NK-92 (cell line): ENCODE results near the gene WDR35.
"Not testable (repeated sequence)": the region's sequence is repeated elsewhere in the genome, so short reads cannot be mapped to it uniquely, and the experiment has no call there.

Experiments used
- DNase-seq: peaks from one replicate; lab custom pipeline; 2025; ENCODE audit not compliant: unreplicated experiment; lab: John Stamatoyannopoulos, UW

The WDR35 gene

DNA sequence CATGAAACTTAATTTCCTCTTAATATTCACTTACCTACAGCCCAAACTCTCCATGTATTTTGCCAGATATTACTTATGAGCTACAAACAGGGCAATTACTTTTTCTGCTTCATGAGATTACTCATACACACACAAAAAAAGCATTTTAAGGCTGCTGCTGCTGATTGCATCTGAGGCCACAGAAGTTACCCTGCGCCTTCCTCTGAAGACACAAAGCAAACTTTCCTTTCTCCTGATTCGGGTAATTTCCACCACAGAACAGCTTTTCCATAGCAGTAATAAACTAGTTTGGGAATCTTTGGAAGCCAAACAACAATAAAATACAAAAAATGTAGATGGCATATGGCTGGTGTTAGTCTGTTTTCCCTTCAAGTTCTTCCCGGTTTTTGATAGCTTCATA lies 94.4 kb downstream of the WDR35 start:
- no peak for DNase-seq

DNA sequence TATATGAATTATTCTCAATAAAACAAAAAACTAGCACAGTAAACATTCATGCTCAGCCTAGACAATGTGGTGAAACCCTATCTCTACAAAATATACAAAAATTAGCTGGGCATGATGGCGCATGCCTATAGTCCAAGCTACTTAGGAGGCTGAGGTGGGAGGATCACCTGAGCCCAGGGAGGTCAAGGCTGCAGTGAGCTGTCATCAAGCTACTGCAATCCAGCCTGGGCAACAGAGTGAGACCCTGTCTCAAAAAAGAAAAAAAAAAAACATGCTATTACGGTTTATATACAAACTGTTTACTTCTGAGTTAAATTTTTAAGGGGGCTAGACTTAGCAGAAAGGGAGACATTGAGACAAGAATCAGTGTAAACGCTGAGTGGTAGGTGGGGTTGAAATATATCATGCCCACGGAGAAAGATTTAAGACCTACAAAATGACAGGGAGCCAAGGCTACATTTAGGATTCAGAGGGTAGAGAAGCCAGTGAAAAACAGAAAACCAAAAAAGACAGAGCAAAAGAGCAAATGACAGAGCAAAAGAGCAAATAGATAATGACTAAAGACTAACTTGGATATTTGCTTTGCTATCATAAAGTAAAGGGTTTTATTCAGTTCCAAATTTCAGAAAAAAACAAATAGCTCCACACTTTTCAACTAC lies 95.6 kb downstream of the WDR35 start:
- no peak for DNase-seq

GRCh38 chr2:19893520-19894133 lies 96.3 kb downstream of the WDR35 start:
- no peak for DNase-seq

DNA sequence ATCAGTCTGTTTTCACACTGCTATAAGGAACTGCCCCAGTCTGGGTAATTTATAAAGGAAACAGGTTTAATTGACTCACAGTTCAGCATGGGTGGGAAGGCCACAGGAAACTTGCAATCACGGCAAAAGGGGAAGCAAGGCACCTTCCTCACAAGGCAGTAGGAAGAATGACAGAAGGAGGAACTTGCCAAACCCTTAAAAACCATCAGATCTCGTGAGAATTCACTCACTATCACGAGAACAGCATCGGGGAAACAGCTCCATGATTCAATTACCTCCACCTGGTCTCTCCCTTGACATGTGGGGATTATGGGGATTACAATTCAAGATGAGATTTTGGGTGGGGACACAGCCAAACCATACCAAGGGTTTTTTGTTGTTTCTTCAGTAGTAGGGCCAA lies 97.9 kb downstream of the WDR35 start:
- not testable (repeated sequence) for DNase-seq

DNA sequence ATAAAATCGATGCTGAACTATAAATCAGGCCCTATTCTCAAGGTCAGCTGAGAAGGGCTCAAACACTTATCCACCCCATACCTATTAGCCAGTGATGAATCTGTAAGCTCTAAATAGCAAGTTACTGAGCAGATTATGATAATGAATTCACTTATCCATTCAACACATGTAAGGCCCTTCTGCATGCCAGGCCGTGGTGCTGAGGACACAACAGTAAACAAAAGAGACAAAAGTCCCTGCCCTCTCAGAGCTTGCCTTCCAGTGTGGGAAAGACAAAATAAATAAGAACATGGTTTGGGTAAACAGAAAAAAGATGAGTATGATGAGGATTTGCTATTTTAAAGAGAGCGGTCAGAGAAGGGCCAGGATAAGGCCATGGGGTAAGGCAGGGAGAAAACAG lies 99.8 kb downstream of the WDR35 start:
- DNase-seq: no peak

- DNase-seq: no peak
Observed at GRCh38 chr2:19888831-19889230, 101.1 kb downstream of the WDR35 start.

GRCh38 chr2:19887510-19887909 lies 102.4 kb downstream of the WDR35 start:
- no peak for DNase-seq

GRCh38 chr2:19886261-19886660 lies 103.6 kb downstream of the WDR35 start:
- no peak for DNase-seq

- DNase-seq: no peak
Observed at GRCh38 chr2:19885791-19886190, 104.1 kb downstream of the WDR35 start.

GRCh38 chr2:19883971-19884720 lies 105.8 kb downstream of the WDR35 start:
- no peak for DNase-seq

DNA sequence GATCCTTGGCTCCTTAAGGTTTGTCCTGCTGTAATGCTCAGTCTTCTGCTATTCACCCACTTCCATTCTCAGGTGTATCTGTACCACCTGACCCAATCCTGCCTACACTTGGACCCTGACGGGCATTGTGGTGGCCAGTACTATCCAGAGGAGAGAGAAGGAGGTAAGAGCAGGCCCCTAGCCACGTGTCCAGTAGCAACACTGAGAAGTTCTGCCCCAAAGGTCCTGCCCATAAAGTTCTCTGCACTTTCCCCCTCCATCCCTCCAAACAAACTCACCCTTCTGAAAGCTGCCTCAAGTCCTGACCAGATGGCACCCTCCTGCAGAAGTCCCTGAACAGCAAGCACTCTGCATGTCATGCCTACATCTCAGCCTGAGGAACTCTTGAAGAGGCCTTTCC lies 106.4 kb downstream of the WDR35 start:
- no peak for DNase-seq

- no peak for DNase-seq
Observed at GRCh38 chr2:19882286-19882685, 107.6 kb downstream of the WDR35 start.

DNA sequence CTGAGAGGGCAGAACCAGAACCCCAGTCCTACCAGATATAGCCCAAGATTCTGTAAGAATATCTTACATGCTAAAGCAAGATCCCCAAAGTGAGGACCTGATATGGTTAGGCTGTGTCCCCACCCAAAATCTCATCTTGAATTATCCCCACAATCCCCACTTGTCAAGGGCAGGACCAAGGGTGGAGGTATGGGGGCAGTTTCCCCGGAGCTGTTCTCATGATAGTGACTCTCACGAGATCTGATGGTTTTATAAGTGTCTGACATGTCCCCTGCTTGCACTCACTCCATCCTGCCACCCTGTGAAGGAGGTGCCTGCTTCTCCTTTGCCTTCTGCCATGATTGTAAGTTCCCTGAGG lies 108.0 kb downstream of the WDR35 start:
- DNase-seq: no peak

DNA sequence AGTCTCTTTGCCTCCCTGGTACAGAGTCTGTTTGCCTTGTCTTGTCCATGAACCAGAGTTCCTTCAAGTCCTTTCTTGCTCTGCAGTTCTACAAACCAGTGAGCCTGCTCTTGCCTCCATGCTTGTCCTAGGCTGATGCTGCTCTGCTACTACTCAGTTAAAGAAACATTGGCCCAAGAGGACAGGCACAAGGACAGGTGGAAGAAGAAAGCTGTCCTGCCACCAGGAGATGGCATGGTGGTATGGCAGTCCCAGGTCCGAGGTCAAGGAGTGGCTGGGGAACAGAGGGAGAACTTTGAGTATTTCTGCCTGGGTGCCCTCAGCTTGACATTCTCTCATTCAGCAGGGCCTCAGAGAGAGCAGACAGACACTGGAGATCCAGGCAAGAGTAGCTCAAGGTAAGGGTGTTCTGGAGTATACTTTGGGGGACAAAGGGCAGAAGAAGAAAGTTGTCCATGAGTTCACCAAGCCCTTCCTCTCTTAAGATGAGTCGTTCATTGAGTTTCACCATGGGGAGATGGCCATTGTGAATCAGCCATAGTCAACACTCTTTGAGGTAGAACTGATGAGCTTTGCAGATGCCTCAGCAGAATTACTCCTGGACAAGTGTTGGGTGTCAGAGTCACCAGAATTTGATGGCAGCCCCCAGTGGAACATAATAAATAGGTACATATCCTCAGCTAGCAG lies 108.5 kb downstream of the WDR35 start:
- no peak for DNase-seq

GRCh38 chr2:19880191-19880590 lies 109.7 kb downstream of the WDR35 start:
- not testable (repeated sequence) for DNase-seq

DNA sequence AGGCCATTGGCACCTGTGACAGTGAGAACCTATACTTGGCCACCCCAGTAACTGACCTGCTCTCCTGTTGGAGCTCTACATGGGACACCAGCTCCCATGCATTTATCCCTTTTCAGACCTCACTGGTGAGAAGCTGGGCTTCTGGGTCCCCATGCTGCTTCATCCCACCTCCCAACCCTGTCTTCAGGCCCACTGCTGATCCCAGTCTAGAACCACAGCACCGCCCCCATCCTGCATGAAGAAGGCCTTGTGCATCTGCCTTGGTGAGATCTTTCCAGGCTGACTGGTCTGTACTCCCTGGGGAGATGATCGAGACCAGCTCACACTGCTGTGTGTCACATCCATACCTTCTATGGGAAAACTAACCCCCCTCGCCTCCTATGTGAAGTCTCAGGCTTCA lies 110.8 kb downstream of the WDR35 start:
- no peak for DNase-seq

GRCh38 chr2:19878268-19879046 lies 111.4 kb downstream of the WDR35 start:
- DNase-seq: no peak

DNA sequence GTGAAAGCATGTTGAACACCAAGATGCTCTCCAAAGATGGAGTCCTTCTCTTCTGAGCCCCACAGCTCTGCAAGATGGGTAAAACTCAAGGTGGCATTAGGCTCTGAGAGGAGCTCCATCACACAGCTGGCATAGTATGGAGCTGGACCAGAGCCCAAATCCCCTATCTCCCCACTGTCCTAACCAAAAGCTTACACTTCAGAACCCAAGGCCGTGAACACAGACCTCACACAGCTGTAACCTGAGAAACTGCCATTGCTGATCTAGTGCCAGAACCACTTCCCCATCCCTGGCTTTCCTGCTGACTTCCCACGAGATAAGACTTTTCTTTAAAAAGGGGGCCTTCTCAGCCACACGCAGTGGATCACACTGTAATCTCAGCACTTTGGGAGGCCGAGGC lies 113.2 kb downstream of the WDR35 start:
- no peak for DNase-seq

DNA sequence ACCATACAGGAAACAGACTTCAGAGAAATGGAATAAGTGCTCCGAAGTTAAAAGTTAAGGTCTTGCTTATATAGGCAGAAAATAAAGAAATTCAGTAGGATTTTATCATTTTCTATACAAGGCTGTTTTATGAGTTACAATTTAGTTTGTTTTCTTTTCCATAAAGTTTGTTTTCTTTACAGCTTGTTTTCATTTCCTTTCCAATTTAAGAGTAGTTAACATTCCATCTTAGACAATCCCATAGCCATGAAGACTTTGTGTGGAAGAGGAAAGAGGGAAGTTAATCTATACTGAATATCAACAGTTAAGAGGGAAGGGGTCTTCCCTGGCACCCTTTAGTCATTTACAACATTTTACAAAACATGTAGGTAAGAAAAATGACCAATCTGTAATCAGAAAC lies 114.6 kb downstream of the WDR35 start:
- DNase-seq: no peak

GRCh38 chr2:19874726-19875125 lies 115.2 kb downstream of the WDR35 start:
- DNase-seq: no peak

DNA sequence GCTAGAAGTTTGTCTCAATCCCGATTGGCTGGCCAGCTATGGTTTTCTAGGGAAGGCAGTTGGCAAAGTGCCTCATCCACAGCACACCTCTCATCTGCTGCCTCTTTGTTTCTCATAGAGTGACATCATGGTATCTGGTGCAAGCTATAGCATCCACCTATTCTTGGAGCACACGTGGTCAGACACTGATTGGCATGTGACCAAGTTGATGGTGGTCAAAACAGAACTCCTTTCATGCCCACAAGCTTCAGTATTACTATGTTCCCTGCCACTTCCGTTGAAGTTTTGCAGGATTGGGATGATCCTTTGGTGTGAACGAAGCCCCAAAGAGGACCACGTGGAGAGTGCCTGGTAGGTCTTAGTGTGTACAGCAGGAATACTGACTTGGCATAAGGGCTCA lies 116.9 kb downstream of the WDR35 start:
- no peak for DNase-seq
